NCI-H2107 treated with DMSO at 0.1 percent for 48 hours (cell line): Measurements from ENCODE around the gene CHML.

Experiments used
- DNase-seq: peaks from one replicate; lab custom pipeline; 2025; ENCODE audit not compliant: unreplicated experiment; lab: John Stamatoyannopoulos, UW

CHML gene

GRCh38 chr1:241646201-241646600 lies 6.0 kb upstream of the CHML start:
- DNase-seq = no peak

GRCh38 chr1:241645199-241645598 lies 5.0 kb upstream of the CHML start:
- no peak for DNase-seq

- no peak for DNase-seq
Measured at GRCh38 chr1:241644259-241644658, 4.1 kb upstream of the CHML start.

GRCh38 chr1:241642593-241642944 lies 2.4 kb upstream of the CHML start:
- DNase-seq = no peak

- no peak for DNase-seq
Measured at GRCh38 chr1:241641773-241642592, 1.8 kb upstream of the CHML start.

- DNase-seq = peak; percentile 63
Measured at GRCh38 chr1:241640867-241641622, 876 bp upstream of the CHML start.

- no peak for DNase-seq
Measured at GRCh38 chr1:241639623-241640148, 483 bp downstream of the CHML start.

GRCh38 chr1:241638909-241639622 lies 1.1 kb downstream of the CHML start:
- peak; percentile 42 for DNase-seq

- DNase-seq = no peak
Measured at GRCh38 chr1:241638099-241638682, 2.0 kb downstream of the CHML start.

GRCh38 chr1:241637604-241638003 lies 2.6 kb downstream of the CHML start:
- no peak for DNase-seq

GRCh38 chr1:241637046-241637590 lies 3.1 kb downstream of the CHML start:
- DNase-seq = no peak

GRCh38 chr1:241636291-241636690 lies 3.9 kb downstream of the CHML start:
- no peak for DNase-seq

- DNase-seq = no peak
Measured at GRCh38 chr1:241635556-241636152, 4.5 kb downstream of the CHML start.

- DNase-seq = no peak
Measured at GRCh38 chr1:241632987-241633386, 7.2 kb downstream of the CHML start.

GRCh38 chr1:241631674-241632073 lies 8.5 kb downstream of the CHML start:
- no peak for DNase-seq

- DNase-seq = no peak
Measured at GRCh38 chr1:241630899-241631298, 9.3 kb downstream of the CHML start.

GRCh38 chr1:241630476-241630875 lies 9.7 kb downstream of the CHML start:
- DNase-seq = no peak

GRCh38 chr1:241630005-241630404 lies 10.2 kb downstream of the CHML start:
- no peak for DNase-seq

- DNase-seq = peak; percentile 53
Measured at GRCh38 chr1:241627453-241628259, 12.5 kb downstream of the CHML start.

- no peak for DNase-seq
Measured at GRCh38 chr1:241624935-241625334, 15.2 kb downstream of the CHML start.
